Left ventricle myocardium inferior (tissue), 1 donor: ENCODE measurements around the gene MECP2. TPM values are rescaled to one million over a fixed set of nuclear protein-coding genes. Genes with fewer than 3 reads are reported as not detected.

Experiments used
- DNase-seq: peaks from one replicate; pipeline ENCODE4 v3.0.0-alpha.2; 2020
- H3K27ac ChIP-seq: fragments of 200-600 bp; replicated peaks from 2 replicates; pipeline ENCODE4 v1.8.0; 2021
- H3K27me3 ChIP-seq: fragments of 200-600 bp; 2 replicates; pipeline ENCODE4 v1.8.0; 2021; ENCODE audit warnings: low read depth
- H3K36me3 ChIP-seq: fragments of 200-600 bp; 2 replicates; pipeline ENCODE4 v1.8.0; 2021
- H3K4me1 ChIP-seq: fragments of 200-600 bp; 2 replicates; pipeline ENCODE4 v1.8.0; 2021
- H3K4me3 ChIP-seq: fragments of 200-600 bp; 2 replicates; pipeline ENCODE4 v1.8.0; 2021; ENCODE audit warnings: mild to moderate bottlenecking, moderate library complexity
- H3K9me3 ChIP-seq: fragments of 200-600 bp; replicated peaks from 2 replicates; pipeline ENCODE4 v1.8.0; 2021
- intact Hi-C: fragments of 100-400 bp; cut with micrococcal nuclease; formaldehyde crosslinking; loops from one replicate; pipeline ENCODE4 v1.11.0; 2022
- total RNA-seq: library from RNA; stranded (reverse); fragmentation: NEBNext Ultra II Directional; extraction: Animal tissue kit (Norgen Biotek cat#: 25700); gene quantifications from one replicate; pipeline ENCODE4 v1.2.1, GENCODE V29; 2021
- TF ChIP-seq, protein P1 (sequence below): fragments of 200-600 bp; IDR thresholded peaks from 2 replicates; pipeline ENCODE4 v1.8.0; 2021; ENCODE audit warnings: antibody characterized with exemption, mild to moderate bottlenecking, borderline replicate concordance
- donor health status: DM: no; HTN: yes; CAD: no; lungs with severe emphysema.

Gene MECP2
- total RNA-seq, 1 donor from 2014 or later: 28.3 TPM

DNA sequence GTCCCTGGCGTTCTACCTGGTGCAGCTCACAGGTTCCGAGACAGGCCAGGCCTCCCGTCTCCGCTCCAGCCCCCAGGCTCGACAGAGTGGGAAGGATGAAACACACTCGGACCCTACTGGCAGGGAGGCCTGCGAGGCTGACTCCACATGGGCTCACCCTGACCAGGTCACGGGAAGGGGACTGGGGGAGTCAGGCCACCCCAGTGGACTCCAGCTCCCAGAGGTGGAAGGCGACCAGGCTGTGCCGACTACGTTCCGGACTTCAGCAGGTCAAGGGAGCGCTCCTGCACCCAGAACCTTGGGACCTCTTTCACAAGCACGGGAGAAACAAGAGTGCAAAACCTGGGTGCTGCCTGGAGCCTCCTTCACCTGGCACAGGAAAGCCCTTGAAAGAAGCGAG is 73.2 kb downstream of the MECP2 start:
- H3K27me3 ChIP-seq: no peaks in the 10 kb centered on the region
- H3K36me3 ChIP-seq: peaks cover 5% of the 10 kb centered on the region
- peaks cover 31% of the 10 kb centered on the region for H3K4me1 ChIP-seq
- no peak overlapping the region for H3K27ac ChIP-seq
- DNase-seq: no peak
- no peaks in the 10 kb centered on the region for H3K9me3 ChIP-seq
- no peak overlapping the region for H3K4me3 ChIP-seq
- TF ChIP-seq, protein P1, sequence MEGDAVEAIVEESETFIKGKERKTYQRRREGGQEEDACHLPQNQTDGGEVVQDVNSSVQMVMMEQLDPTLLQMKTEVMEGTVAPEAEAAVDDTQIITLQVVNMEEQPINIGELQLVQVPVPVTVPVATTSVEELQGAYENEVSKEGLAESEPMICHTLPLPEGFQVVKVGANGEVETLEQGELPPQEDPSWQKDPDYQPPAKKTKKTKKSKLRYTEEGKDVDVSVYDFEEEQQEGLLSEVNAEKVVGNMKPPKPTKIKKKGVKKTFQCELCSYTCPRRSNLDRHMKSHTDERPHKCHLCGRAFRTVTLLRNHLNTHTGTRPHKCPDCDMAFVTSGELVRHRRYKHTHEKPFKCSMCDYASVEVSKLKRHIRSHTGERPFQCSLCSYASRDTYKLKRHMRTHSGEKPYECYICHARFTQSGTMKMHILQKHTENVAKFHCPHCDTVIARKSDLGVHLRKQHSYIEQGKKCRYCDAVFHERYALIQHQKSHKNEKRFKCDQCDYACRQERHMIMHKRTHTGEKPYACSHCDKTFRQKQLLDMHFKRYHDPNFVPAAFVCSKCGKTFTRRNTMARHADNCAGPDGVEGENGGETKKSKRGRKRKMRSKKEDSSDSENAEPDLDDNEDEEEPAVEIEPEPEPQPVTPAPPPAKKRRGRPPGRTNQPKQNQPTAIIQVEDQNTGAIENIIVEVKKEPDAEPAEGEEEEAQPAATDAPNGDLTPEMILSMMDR: no peak
- intact Hi-C loops: no loop called here

DNA sequence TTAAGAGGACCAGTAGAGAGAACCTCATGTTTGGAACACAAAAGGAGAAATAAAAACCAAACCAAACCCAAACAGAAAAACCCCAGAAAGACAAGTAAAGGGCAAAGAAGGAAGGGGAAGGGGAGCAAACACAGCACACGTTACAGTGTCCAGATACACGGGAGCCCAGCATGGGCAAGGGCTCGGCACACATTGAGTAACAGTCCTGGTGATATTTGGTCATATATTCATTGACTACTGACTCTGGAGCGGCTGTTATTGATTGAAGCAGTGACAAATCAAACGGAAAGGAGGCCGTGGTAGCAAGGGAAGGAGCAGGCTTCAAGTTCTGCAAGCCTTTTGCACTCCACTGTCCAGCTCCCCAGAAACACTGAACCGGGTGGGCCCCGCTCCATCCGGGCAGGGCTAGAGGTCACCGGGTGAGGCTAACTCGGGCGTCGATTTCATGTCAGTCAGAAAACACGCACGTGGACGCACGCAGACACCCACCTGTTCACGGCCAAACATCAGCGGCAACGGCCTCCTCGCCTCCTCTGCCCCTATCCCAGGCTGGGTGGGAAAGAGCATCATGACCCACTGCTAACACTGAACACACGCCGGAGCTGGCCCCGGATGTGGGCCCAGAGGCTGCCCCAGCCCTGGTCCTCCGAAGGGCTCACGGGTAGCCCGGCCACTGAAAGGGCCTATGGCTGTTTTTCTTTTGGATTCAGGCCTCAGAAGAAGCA is 74.1 kb downstream of the MECP2 start:
- intact Hi-C loops: no loop called here
- no peak for DNase-seq
- Histone ChIP-seq H3K27ac (no peak overlapping the region), H3K9me3 (no peaks in the 10 kb centered on the region), H3K4me3 (no peak overlapping the region), H3K27me3 (no peaks in the 10 kb centered on the region), H3K36me3 (peaks cover 4% of the 10 kb centered on the region), H3K4me1 (peaks cover 33% of the 10 kb centered on the region)
- TF ChIP-seq, protein P1: no peak

DNA sequence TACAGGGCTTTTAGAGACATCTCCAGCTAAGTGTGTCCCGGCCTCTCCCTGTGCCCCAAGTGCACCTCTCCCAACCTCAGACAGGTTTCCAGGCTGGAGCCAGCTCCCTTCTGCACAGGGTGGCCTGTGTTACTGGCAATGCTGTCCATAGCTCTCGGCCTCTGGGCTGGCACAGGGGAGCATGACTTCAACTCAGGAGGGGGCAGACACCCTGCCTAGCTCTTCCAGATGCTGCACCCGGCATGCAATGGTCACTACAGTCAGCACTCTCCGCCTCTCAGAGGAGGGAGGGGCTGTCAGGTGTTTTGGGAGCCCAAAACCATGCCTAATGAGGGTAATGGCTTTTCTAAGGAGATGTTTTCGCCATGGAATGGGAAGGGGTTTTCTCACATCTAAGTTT is 75.4 kb downstream of the MECP2 start:
- no peak for DNase-seq
- peaks cover 34% of the 10 kb centered on the region for H3K4me1 ChIP-seq
- H3K36me3 ChIP-seq: no peaks in the 10 kb centered on the region
- H3K27ac ChIP-seq: no peak overlapping the region
- H3K27me3 ChIP-seq: no peaks in the 10 kb centered on the region
- no peak overlapping the region for H3K4me3 ChIP-seq
- TF ChIP-seq, protein P1: no peak
- H3K9me3 ChIP-seq: no peaks in the 10 kb centered on the region
- intact Hi-C loops: no loop called here

DNA sequence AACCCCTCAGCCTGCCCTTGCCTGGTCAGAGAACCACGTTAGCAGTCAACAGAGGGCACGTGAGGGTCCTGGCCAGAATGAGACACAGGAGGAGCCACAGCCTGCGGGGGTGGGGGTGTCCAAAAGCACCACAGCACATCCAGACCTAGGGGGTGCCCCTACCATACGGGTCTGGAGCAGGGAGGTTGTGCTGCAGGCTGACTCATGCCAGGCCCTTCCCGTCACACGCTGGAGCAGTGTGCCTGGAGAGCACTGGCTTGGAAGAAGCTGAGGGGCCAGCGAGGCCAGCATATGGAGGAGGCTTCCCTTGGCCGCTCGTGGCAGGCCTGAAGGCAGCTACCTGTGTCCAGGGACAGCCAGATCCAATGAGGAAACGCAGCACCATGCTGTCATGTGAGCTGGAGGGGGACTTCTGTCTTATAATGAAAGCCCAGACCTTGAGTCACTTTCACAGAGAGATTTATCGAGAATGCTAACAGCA is 76.3 kb downstream of the MECP2 start:
- H3K27ac ChIP-seq: peak overlapping the region; percentile 48
- DNase-seq: no peak
- H3K36me3 ChIP-seq: peaks cover 4% of the 10 kb centered on the region
- TF ChIP-seq, protein P1: no peak
- no peaks in the 10 kb centered on the region for H3K27me3 ChIP-seq
- H3K4me1 ChIP-seq: peaks cover 34% of the 10 kb centered on the region
- H3K9me3 ChIP-seq: no peaks in the 10 kb centered on the region
- intact Hi-C loops: no loop called here
- no peak overlapping the region for H3K4me3 ChIP-seq

DNA sequence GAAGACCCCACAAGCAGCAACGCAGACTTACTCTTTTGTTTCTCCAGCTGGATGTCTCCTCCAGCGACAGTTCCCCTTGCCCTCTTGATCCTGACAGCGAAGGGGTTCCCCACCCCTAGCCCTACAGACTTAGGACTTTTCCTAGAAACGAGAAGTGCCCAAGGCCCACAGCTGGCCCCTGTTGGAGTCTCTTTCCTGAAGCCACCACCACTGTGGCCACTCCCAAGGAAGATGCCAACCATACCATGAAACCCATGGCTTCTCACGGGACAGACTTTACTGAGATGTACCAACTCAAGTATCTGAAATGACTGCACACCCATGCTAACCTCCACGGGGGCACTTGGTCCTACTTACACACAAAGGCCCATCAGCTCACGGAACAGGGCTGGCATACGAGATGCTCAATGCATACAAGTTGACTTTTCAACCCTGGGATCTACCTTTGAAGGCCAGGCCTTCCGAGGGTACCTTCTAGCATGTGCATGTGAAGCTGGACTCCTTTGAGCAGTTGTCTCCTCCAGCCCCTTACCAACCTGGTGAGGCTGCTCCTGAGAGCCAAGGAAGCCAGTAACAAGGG is 76.9 kb downstream of the MECP2 start:
- Histone ChIP-seq H3K4me1 (peaks cover 34% of the 10 kb centered on the region), H3K27me3 (no peaks in the 10 kb centered on the region), H3K27ac (peak overlapping the region; percentile 92), H3K9me3 (no peaks in the 10 kb centered on the region), H3K4me3 (peak overlapping the region; percentile 72), H3K36me3 (peaks cover 10% of the 10 kb centered on the region)
- intact Hi-C loops: no loop called here
- TF ChIP-seq, protein P1: no peak
- DNase-seq: no peak
